OCI-LY1 (cell line): ENCODE results near the gene HIVEP1.

ENCODE experiments used
- H2AFZ ChIP-seq: fragments of 200-600 bp; sonication (generic), shearing (Covaris generic); 2 replicates; pipeline ENCODE4 v1.6.0; 2014; ENCODE audit warnings: antibody characterized with exemption, mild to moderate bottlenecking, low read length
- H3F3A ChIP-seq: fragments of 200-600 bp; sonication (generic), shearing (Covaris generic); 2 replicates; pipeline ENCODE4 v1.6.0; 2014; ENCODE audit warnings: mild to moderate bottlenecking, antibody characterized with exemption, low read length, moderate library complexity; ENCODE audit not compliant: insufficient read depth
- H3K27ac ChIP-seq: fragments of 200-600 bp; sonication (generic); 2 replicates; pipeline ENCODE4 v1.5.1; 2014; ENCODE audit warnings: low read length, mixed run types, mild to moderate bottlenecking, low read depth; ENCODE audit not compliant: poor library complexity, severe bottlenecking
- H3K27me3 ChIP-seq: fragments of 200-600 bp; sonication (generic); 2 replicates; pipeline ENCODE4 v1.6.0; 2014; ENCODE audit warnings: antibody characterized with exemption, mild to moderate bottlenecking, low read length, moderate library complexity; ENCODE audit not compliant: insufficient read depth
- H3K36me3 ChIP-seq: fragments of 200-600 bp; sonication (generic); 2 replicates; pipeline ENCODE4 v1.6.1; 2014; ENCODE audit warnings: mild to moderate bottlenecking, antibody characterized with exemption, low read length, moderate library complexity, mixed read lengths; ENCODE audit not compliant: insufficient read depth
- H3K4me1 ChIP-seq: fragments of 200-600 bp; sonication (generic); 2 replicates; pipeline ENCODE4 v1.5.1; 2014; ENCODE audit warnings: mild to moderate bottlenecking, low read length, moderate library complexity; ENCODE audit not compliant: insufficient read depth, severe bottlenecking
- H3K4me2 ChIP-seq: fragments of 200-600 bp; sonication (generic), shearing (Covaris generic); 2 replicates; pipeline ENCODE4 v1.6.1; 2014; ENCODE audit warnings: low read length
- H3K4me3 ChIP-seq: fragments of 200-600 bp; sonication (generic); 2 replicates; pipeline ENCODE4 v1.5.1; 2014; ENCODE audit warnings: low read length, low read depth, mild to moderate bottlenecking, mixed read lengths; ENCODE audit not compliant: poor library complexity, severe bottlenecking
- H3K79me2 ChIP-seq: fragments of 200-600 bp; shearing (Covaris generic); 2 replicates; pipeline ENCODE4 v1.6.1; 2016; ENCODE audit warnings: mixed run types, low read length, mixed read lengths; ENCODE audit not compliant: insufficient read depth
- H3K9ac ChIP-seq: fragments of 200-600 bp; sonication (generic), shearing (Covaris generic); 2 replicates; pipeline ENCODE4 v1.6.1; 2014; ENCODE audit warnings: mild to moderate bottlenecking, low read length, mixed read lengths
- H3K9me2 ChIP-seq: fragments of 200-600 bp; sonication (generic), shearing (Covaris generic); 2 replicates; pipeline ENCODE4 v1.6.1; 2014; ENCODE audit warnings: low read depth, mild to moderate bottlenecking, low read length, mixed read lengths
- H3K9me3 ChIP-seq: fragments of 200-600 bp; shearing (Covaris generic); 2 replicates; pipeline ENCODE4 v1.6.1; 2014; ENCODE audit warnings: low read length, mixed read lengths
- H4K20me1 ChIP-seq: fragments of 200-600 bp; sonication (generic), shearing (Covaris generic); 2 replicates; pipeline ENCODE4 v1.6.0; 2016; ENCODE audit warnings: mild to moderate bottlenecking, low read length; ENCODE audit not compliant: insufficient read depth
- CTCF ChIP-seq: fragments of 200-600 bp; sonication (generic), shearing (Covaris generic); IDR thresholded peaks from 2 replicates; pipeline ENCODE4 v1.5.1; 2017; ENCODE audit warnings: mild to moderate bottlenecking, antibody characterized with exemption, low read length, moderate library complexity, mixed read lengths
- EZH2 ChIP-seq: fragments of 200-600 bp; sonication (generic), shearing (Covaris generic); IDR thresholded peaks from 2 replicates; pipeline ENCODE4 v1.8.0; 2017; ENCODE audit warnings: borderline replicate concordance, mixed run types, mild to moderate bottlenecking, antibody characterized with exemption, low read length, moderate library complexity, mixed read lengths

HIVEP1 gene

GRCh38 chr6:12208673-12209072 lies 196.6 kb downstream of the HIVEP1 start:
- no peak overlapping the region for H3K4me3 ChIP-seq
- H3K9ac ChIP-seq: no peak overlapping the region
- no peaks in the 10 kb centered on the region; the same call in 1 of the 2 replicates for H3K27me3 ChIP-seq
- H3K27ac ChIP-seq: no peak overlapping the region
- TF ChIP-seq CTCF (no peak), EZH2 (no peak)
- H3K79me2 ChIP-seq: no peaks in the 10 kb centered on the region
- no peak overlapping the region for H3K4me2 ChIP-seq
- no peaks in the 10 kb centered on the region for H3K36me3 ChIP-seq
- no peak overlapping the region for H2AFZ ChIP-seq
- H3F3A ChIP-seq: peaks cover 3% of the 10 kb centered on the region; the same call in 1 of the 2 replicates
- no peaks in the 10 kb centered on the region for H3K9me2 ChIP-seq
- no peaks in the 10 kb centered on the region for H3K4me1 ChIP-seq
- no peaks in the 10 kb centered on the region for H4K20me1 ChIP-seq
- H3K9me3 ChIP-seq: no peaks in the 10 kb centered on the region
